Heart left ventricle (tissue), 13 donors: ENCODE results near the gene HOPX.

Experiments
- POLR2A ChIP-seq, 2 donors: fragments of 450-650 bp; IDR thresholded peaks; one replicate each; pipeline ENCODE4 v1.6.1; 2017; ENCODE audit warnings: antibody characterized with exemption in 2 of 2, mild to moderate bottlenecking in 2 of 2, moderate library complexity in 2 of 2
- TF ChIP-seq, protein P1 (sequence below), 12 donors: fragments of 200-600 bp; sonication (generic) in 4 of 12; IDR thresholded peaks; one replicate each; pipeline versions ENCODE4 v1.5.0 to v1.8.0; 2018 to 2022; ENCODE audit warnings: antibody characterized with exemption in 12 of 12, mild to moderate bottlenecking in 5 of 12
- donor health status: ischemic (EF 13 %, LVEDD 7.1; RV severe dilation, severe dysfunction).
- donor health status: DM: no; HTN: yes; CAD: no.
- donor health status: DM: no; HTN: no; CAD: no.
- donor health status: ischemic (EF 25% LVEDD 6.9; RV normal size, moderate dysfunction).
- donor health status: ischemic (EF 25% LVEDD 5.7; RV mildly dilated, moderate dysfunction).
- donor health status: ischemic (EF 35%, LVEDD 5.7; RV mildly dilated, moderate dysfunction).
- donor health status: nonischemic (EF 11% LVEDD 7.7; RV severe dilation, severe dysfunction).
- donor health status: DM: yes; HTN: yes; CAD: no.
- donor health status: PGD.
- donor health status: ischemic (EF 29% LVEDD 5.4; RV normal size, mild dysfunction).
- donor health status: nonischemic (EF 23%, LVEDD 6.1; RV moderate dilation, normal function).

DNA sequence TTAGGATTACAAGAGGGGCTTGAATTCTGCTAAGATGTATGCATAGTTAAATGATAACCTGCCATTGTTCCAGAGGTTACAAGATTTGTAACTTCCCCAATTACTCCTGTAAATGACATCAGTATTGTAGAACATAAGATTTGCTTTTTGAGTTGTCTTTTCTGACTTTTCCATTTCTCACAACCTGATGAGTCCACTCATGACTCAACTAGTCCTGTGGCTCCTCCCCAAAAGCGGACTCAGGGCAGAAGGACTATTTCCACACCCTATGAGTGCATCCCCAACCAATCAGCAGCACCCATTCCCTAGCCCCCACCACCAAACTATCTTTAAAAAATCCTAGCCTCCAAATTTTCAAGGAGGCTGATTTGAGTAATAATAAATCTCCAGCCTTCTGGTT is 54.7 kb downstream of the HOPX start:
- TF ChIP-seq, protein P1, sequence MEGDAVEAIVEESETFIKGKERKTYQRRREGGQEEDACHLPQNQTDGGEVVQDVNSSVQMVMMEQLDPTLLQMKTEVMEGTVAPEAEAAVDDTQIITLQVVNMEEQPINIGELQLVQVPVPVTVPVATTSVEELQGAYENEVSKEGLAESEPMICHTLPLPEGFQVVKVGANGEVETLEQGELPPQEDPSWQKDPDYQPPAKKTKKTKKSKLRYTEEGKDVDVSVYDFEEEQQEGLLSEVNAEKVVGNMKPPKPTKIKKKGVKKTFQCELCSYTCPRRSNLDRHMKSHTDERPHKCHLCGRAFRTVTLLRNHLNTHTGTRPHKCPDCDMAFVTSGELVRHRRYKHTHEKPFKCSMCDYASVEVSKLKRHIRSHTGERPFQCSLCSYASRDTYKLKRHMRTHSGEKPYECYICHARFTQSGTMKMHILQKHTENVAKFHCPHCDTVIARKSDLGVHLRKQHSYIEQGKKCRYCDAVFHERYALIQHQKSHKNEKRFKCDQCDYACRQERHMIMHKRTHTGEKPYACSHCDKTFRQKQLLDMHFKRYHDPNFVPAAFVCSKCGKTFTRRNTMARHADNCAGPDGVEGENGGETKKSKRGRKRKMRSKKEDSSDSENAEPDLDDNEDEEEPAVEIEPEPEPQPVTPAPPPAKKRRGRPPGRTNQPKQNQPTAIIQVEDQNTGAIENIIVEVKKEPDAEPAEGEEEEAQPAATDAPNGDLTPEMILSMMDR (IDR thresholded peaks at IDR 0.05): no peak
- no peak for TF ChIP-seq POLR2A (IDR thresholded peaks at IDR 0.05)
